Heart right ventricle (tissue), 16 donors: Measurements from ENCODE around the gene TMEM273. TPM values are rescaled to one million over a fixed set of nuclear protein-coding genes. Genes with fewer than 3 reads are reported as not detected.

Source experiments
- ATAC-seq, 8 donors: fragments of 200-7000 bp; cut with Tn5 transposase; one replicate each; pipeline ENCODE4 v1.9.1; 2020; ENCODE audit warnings: mild to moderate bottlenecking in 8 of 8, moderate library complexity in 8 of 8, moderate number of reproducible peaks in 1 of 8
- DNase-seq, 2 donors: peaks; one replicate each; pipeline ENCODE4 v3.0.0-alpha.2; 2020
- H3K27ac ChIP-seq, 10 donors: fragments of 200-600 bp; sonication (generic) in 2 of 10; one replicate each; pipeline versions ENCODE4 v1.5.0 to v1.8.0; 2020 to 2022; ENCODE audit warnings: mild to moderate bottlenecking in 3 of 10
- H3K27me3 ChIP-seq, 7 donors: fragments of 200-600 bp; one replicate each; pipeline ENCODE4 v1.8.0; 2021 to 2022; ENCODE audit warnings: mild to moderate bottlenecking in 2 of 7
- H3K36me3 ChIP-seq, 9 donors: fragments of 200-600 bp; sonication (generic) in 1 of 9; one replicate each; pipeline versions ENCODE4 v1.5.0 to v1.8.0; 2020 to 2022; ENCODE audit warnings: mild to moderate bottlenecking in 2 of 9
- H3K4me1 ChIP-seq, 9 donors: fragments of 200-600 bp; sonication (generic) in 1 of 9; one replicate each; pipeline versions ENCODE4 v1.5.0 to v1.8.0; 2020 to 2022; ENCODE audit warnings: mild to moderate bottlenecking in 4 of 9
- H3K4me3 ChIP-seq, 10 donors: fragments of 200-600 bp; sonication (generic) in 2 of 10; one replicate each; pipeline versions ENCODE4 v1.5.0 to v1.8.0; 2020 to 2022; ENCODE audit warnings: mild to moderate bottlenecking in 7 of 10, moderate library complexity in 2 of 10
- H3K9me3 ChIP-seq, 11 donors: fragments of 200-600 bp in 10 of 11; sonication (generic) in 2 of 11; one replicate each; pipeline versions ENCODE4 v1.5.0 to v1.8.0; 2013 to 2022; ENCODE audit warnings: mild to moderate bottlenecking in 2 of 11, control low read depth in 1 of 11, moderate library complexity in 1 of 11
- CTCF ChIP-seq, 9 donors: fragments of 200-600 bp; sonication (generic) in 2 of 9; IDR thresholded peaks; one replicate each; pipeline versions ENCODE4 v1.5.0 to v1.8.0; 2021 to 2022; ENCODE audit warnings: antibody characterized with exemption in 9 of 9, mild to moderate bottlenecking in 5 of 9, moderate library complexity in 1 of 9
- WGBS, 2 donors: extraction: QIAGEN DNeasy Blood & Tissue Kit; methylation state at CpG; one replicate each; pipeline ENCODE4 v1.1.7; 2013; ENCODE audit warnings: inconsistent platforms in 1 of 2; 5-methylcytosine and 5-hydroxymethylcytosine counted together
- intact Hi-C, 10 donors: fragments of 100-400 bp; cut with DNase I; formaldehyde crosslinking; loops; one replicate each; pipeline versions ENCODE4 v1.11.1 to v1.14.2; 2022
- polyA plus RNA-seq, 2 donors: library from polyadenylated mRNA; stranded (reverse); fragments of 200-250 nt; gene quantifications; one replicate each; pipeline ENCODE4 v1.2.3, GENCODE V29; 2013
- total RNA-seq, 10 donors: library from RNA; stranded (reverse); fragmentation: NEBNext Ultra II Directional in 3 of 10; extraction: Animal tissue kit (Norgen Biotek cat#: 25700) in 3 of 10; gene quantifications; one replicate each; pipeline versions ENCODE4 v1.2.1 to v1.2.4, GENCODE V29; 2021 to 2023
- donor health status: Arrhythmogenic right ventricular cardiomyopathy.
- donor health status: ischemic (EF 13 %, LVEDD 7.1; RV severe dilation, severe dysfunction).
- donor health status: healthy with polysubstance abuse.
- donor health status: DM: no; HTN: yes; CAD: no.
- donor health status: DM: no; HTN: no; CAD: no.
- donor health status: ischemic (EF 25% LVEDD 6.9; RV normal size, moderate dysfunction).
- donor health status: ischemic (EF 25% LVEDD 5.7; RV mildly dilated, moderate dysfunction).
- donor health status: healthy.
- donor health status: DM: yes; HTN: yes; CAD: no.
- donor health status: Ischemic cardiomyopathy.
- donor health status: ischemic (EF 35%, LVEDD 5.7; RV mildly dilated, moderate dysfunction).
- donor health status: nonischemic (EF 11% LVEDD 7.7; RV severe dilation, severe dysfunction).
- donor health status: DM: yes; HTN: yes; CAD: no.
- donor health status: PGD.
- donor health status: ischemic (EF 29% LVEDD 5.4; RV normal size, mild dysfunction).
- donor health status: nonischemic (EF 23%, LVEDD 6.1; RV moderate dilation, normal function).

The TMEM273 gene
- total and polyA plus RNA-seq, 12 donors = 10.9 to 28.5 (median 19.0) TPM

DNA sequence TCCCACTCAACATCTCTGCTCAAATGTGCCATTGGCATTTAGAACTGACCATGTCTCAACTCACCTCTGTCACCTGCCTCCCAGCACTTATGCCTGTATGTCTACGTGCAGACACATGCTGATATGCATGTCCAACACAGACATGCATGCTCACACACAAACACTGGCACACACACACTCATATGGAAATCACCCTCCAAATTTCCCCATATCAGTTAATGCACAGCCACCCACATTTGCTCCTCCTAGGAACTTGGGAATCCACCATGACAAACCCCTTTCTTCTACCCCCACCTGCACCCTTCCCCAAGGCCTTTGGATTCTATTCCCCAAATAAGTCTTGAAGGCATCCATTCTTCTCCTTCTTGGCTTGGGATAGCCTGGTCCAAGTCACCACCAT is 58.8 kb downstream of the TMEM273 start:
- Histone ChIP-seq H3K4me1 (peaks cover 0 to 17% (median 0%) of the 10 kb centered on the region in 9 donors), H3K9me3 (no peaks in the 10 kb centered on the region), H3K36me3 (no peaks in the 10 kb centered on the region), H3K4me3 (no peak overlapping the region), H3K27ac (no peak overlapping the region), H3K27me3 (no peaks in the 10 kb centered on the region)
- ATAC-seq (no peak), DNase-seq (no peak)
- TF ChIP-seq CTCF (IDR thresholded peaks at IDR 0.05) = no peak
- intact Hi-C loops = no loop called here
- 96 to 97% methylated on average over 1 of the region's 1 CpG for WGBS, 2 donors

GRCh38 chr10:49128854-49129253 is 59.3 kb downstream of the TMEM273 start:
- ATAC-seq (no peak), DNase-seq (no peak)
- H3K9me3 ChIP-seq = no peaks in the 10 kb centered on the region
- H3K27ac ChIP-seq = no peak overlapping the region
- H3K4me3 ChIP-seq = no peak overlapping the region
- H3K36me3 ChIP-seq = no peaks in the 10 kb centered on the region
- no peak for TF ChIP-seq CTCF (IDR thresholded peaks at IDR 0.05)
- H3K4me1 ChIP-seq = peaks cover 0 to 12% (median 0%) of the 10 kb centered on the region in 9 donors
- H3K27me3 ChIP-seq = no peaks in the 10 kb centered on the region
- intact Hi-C loops = no loop called here
- 64 to 80% methylated on average over 4 of the region's 4 CpGs for WGBS, 2 donors

DNA sequence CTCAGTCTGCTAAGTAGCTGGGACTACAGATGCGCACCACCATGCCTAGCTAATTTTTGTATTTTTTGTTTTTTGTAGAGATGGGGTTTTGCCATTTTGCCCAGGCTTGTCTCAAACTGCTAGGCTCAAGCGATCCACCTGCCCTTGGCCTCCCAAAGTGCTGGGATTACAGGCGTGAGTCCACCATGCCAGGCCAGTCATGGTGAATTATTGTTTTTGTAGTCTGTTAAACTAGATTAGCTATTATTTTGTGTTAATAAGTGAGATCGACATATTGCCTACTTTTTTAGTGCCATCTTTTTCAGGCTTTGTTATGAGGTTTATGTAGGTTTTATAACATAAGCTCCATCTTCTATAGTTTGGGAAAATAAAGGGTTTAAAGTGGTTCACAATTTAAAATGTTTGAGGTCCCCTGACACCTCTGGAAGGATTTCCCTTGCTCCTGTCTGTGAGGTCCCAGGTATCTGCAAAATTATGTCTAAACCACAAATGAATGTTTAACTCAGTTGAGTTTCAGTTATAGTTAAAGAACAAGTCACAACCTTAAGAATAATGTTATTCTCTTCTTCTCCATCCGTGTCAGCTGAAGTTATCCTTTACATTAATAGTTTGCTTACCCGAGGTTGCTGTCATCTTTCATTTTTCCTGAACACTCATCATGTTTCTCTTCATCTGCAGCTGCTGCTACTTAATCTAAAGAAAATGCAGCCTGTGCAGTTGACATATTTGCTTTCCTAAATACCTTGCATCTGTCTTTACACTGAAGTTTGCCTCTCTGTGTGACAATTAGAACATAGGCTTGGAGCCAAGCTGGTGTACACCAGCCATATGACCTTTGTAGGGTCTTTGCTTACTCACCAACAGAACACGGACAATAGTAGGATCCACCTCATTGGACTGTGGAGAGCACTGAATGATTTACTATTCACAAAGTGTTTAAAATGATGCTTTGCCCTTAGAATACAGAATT is 63.9 kb downstream of the TMEM273 start:
- TF ChIP-seq CTCF (IDR thresholded peaks at IDR 0.05) = no peak
- no peaks in the 10 kb centered on the region for H3K36me3 ChIP-seq
- no peaks in the 10 kb centered on the region for H3K9me3 ChIP-seq
- no peak overlapping the region for H3K4me3 ChIP-seq
- DNase-seq = no peak
- no peak overlapping the region for H3K27ac ChIP-seq
- intact Hi-C loops = no loop called here
- 88 to 90% methylated on average over 7 of the region's 7 CpGs for WGBS, 2 donors
- no peak for ATAC-seq
- H3K27me3 ChIP-seq = no peaks in the 10 kb centered on the region
- H3K4me1 ChIP-seq = no peaks in the 10 kb centered on the region

GRCh38 chr10:49120911-49121310 is 67.3 kb downstream of the TMEM273 start:
- peaks cover 0 to under 1% (median 0%) of the 10 kb centered on the region in 7 donors for H3K27me3 ChIP-seq
- DNase-seq = no peak
- H3K4me1 ChIP-seq = peaks cover 0 to 9% (median 0%) of the 10 kb centered on the region in 9 donors
- no peaks in the 10 kb centered on the region for H3K9me3 ChIP-seq
- no peaks in the 10 kb centered on the region for H3K36me3 ChIP-seq
- no peak for TF ChIP-seq CTCF (IDR thresholded peaks at IDR 0.05)
- WGBS, 2 donors = 88 to 89% methylated on average over 3 of the region's 3 CpGs
- ATAC-seq = no peak
- H3K4me3 ChIP-seq = no peak overlapping the region
- H3K27ac ChIP-seq = no peak overlapping the region
- intact Hi-C loops = no loop called here
